OCI-LY1 (cell line): Measurements from ENCODE around the gene ING2.

Source experiments
- H2AFZ ChIP-seq: fragments of 200-600 bp; sonication (generic), shearing (Covaris generic); 2 replicates; pipeline ENCODE4 v1.6.0; 2014; ENCODE audit warnings: antibody characterized with exemption, mild to moderate bottlenecking, low read length
- H3F3A ChIP-seq: fragments of 200-600 bp; sonication (generic), shearing (Covaris generic); 2 replicates; pipeline ENCODE4 v1.6.0; 2014; ENCODE audit warnings: mild to moderate bottlenecking, antibody characterized with exemption, low read length, moderate library complexity; ENCODE audit not compliant: insufficient read depth
- H3K27ac ChIP-seq: fragments of 200-600 bp; sonication (generic); 2 replicates; pipeline ENCODE4 v1.5.1; 2014; ENCODE audit warnings: low read length, mixed run types, mild to moderate bottlenecking, low read depth; ENCODE audit not compliant: poor library complexity, severe bottlenecking
- H3K27me3 ChIP-seq: fragments of 200-600 bp; sonication (generic); 2 replicates; pipeline ENCODE4 v1.6.0; 2014; ENCODE audit warnings: antibody characterized with exemption, mild to moderate bottlenecking, low read length, moderate library complexity; ENCODE audit not compliant: insufficient read depth
- H3K36me3 ChIP-seq: fragments of 200-600 bp; sonication (generic); 2 replicates; pipeline ENCODE4 v1.6.1; 2014; ENCODE audit warnings: mild to moderate bottlenecking, antibody characterized with exemption, low read length, moderate library complexity, mixed read lengths; ENCODE audit not compliant: insufficient read depth
- H3K4me1 ChIP-seq: fragments of 200-600 bp; sonication (generic); 2 replicates; pipeline ENCODE4 v1.5.1; 2014; ENCODE audit warnings: mild to moderate bottlenecking, low read length, moderate library complexity; ENCODE audit not compliant: insufficient read depth, severe bottlenecking
- H3K4me2 ChIP-seq: fragments of 200-600 bp; sonication (generic), shearing (Covaris generic); 2 replicates; pipeline ENCODE4 v1.6.1; 2014; ENCODE audit warnings: low read length
- H3K4me3 ChIP-seq: fragments of 200-600 bp; sonication (generic); 2 replicates; pipeline ENCODE4 v1.5.1; 2014; ENCODE audit warnings: low read length, low read depth, mild to moderate bottlenecking, mixed read lengths; ENCODE audit not compliant: poor library complexity, severe bottlenecking
- H3K79me2 ChIP-seq: fragments of 200-600 bp; shearing (Covaris generic); 2 replicates; pipeline ENCODE4 v1.6.1; 2016; ENCODE audit warnings: mixed run types, low read length, mixed read lengths; ENCODE audit not compliant: insufficient read depth
- H3K9ac ChIP-seq: fragments of 200-600 bp; sonication (generic), shearing (Covaris generic); 2 replicates; pipeline ENCODE4 v1.6.1; 2014; ENCODE audit warnings: mild to moderate bottlenecking, low read length, mixed read lengths
- H3K9me2 ChIP-seq: fragments of 200-600 bp; sonication (generic), shearing (Covaris generic); 2 replicates; pipeline ENCODE4 v1.6.1; 2014; ENCODE audit warnings: low read depth, mild to moderate bottlenecking, low read length, mixed read lengths
- H3K9me3 ChIP-seq: fragments of 200-600 bp; shearing (Covaris generic); 2 replicates; pipeline ENCODE4 v1.6.1; 2014; ENCODE audit warnings: low read length, mixed read lengths
- H4K20me1 ChIP-seq: fragments of 200-600 bp; sonication (generic), shearing (Covaris generic); 2 replicates; pipeline ENCODE4 v1.6.0; 2016; ENCODE audit warnings: mild to moderate bottlenecking, low read length; ENCODE audit not compliant: insufficient read depth
- CTCF ChIP-seq: fragments of 200-600 bp; sonication (generic), shearing (Covaris generic); IDR thresholded peaks from 2 replicates; pipeline ENCODE4 v1.5.1; 2017; ENCODE audit warnings: mild to moderate bottlenecking, antibody characterized with exemption, low read length, moderate library complexity, mixed read lengths
- EZH2 ChIP-seq: fragments of 200-600 bp; sonication (generic), shearing (Covaris generic); IDR thresholded peaks from 2 replicates; pipeline ENCODE4 v1.8.0; 2017; ENCODE audit warnings: borderline replicate concordance, mixed run types, mild to moderate bottlenecking, antibody characterized with exemption, low read length, moderate library complexity, mixed read lengths

ING2 gene

GRCh38 chr4:183541752-183542040 lies 36.8 kb downstream of the ING2 start:
- no peak overlapping the region for H3K4me3 ChIP-seq
- no peaks in the 10 kb centered on the region for H3K79me2 ChIP-seq
- H3K4me1 ChIP-seq = no peaks in the 10 kb centered on the region
- H2AFZ ChIP-seq = no peak overlapping the region
- H3F3A ChIP-seq = no peaks in the 10 kb centered on the region
- no peaks in the 10 kb centered on the region for H3K36me3 ChIP-seq
- no peaks in the 10 kb centered on the region for H3K9me2 ChIP-seq
- H3K4me2 ChIP-seq = no peak overlapping the region
- no peak overlapping the region for H3K27ac ChIP-seq
- H4K20me1 ChIP-seq = no peaks in the 10 kb centered on the region
- H3K9me3 ChIP-seq = no peaks in the 10 kb centered on the region
- no peak overlapping the region for H3K9ac ChIP-seq
- no peak for TF ChIP-seq EZH2
- no peak for TF ChIP-seq CTCF
- H3K27me3 ChIP-seq = no peaks in the 10 kb centered on the region

GRCh38 chr4:183543435-183543834 lies 38.6 kb downstream of the ING2 start:
- H3K4me2 ChIP-seq = no peak overlapping the region
- H3F3A ChIP-seq = no peaks in the 10 kb centered on the region
- no peaks in the 10 kb centered on the region for H3K79me2 ChIP-seq
- H3K9ac ChIP-seq = no peak overlapping the region
- H3K4me3 ChIP-seq = no peak overlapping the region
- no peak for TF ChIP-seq EZH2
- TF ChIP-seq CTCF = no peak
- H3K27me3 ChIP-seq = no peaks in the 10 kb centered on the region
- H3K9me3 ChIP-seq = no peaks in the 10 kb centered on the region
- H3K4me1 ChIP-seq = no peaks in the 10 kb centered on the region
- H3K9me2 ChIP-seq = no peaks in the 10 kb centered on the region
- H2AFZ ChIP-seq = no peak overlapping the region
- no peaks in the 10 kb centered on the region for H4K20me1 ChIP-seq
- H3K27ac ChIP-seq = no peak overlapping the region
- no peaks in the 10 kb centered on the region for H3K36me3 ChIP-seq

GRCh38 chr4:183544109-183544508 lies 39.3 kb downstream of the ING2 start:
- Histone ChIP-seq H3K4me1 (no peaks in the 10 kb centered on the region), H3K9ac (no peak overlapping the region), H3K9me3 (no peaks in the 10 kb centered on the region), H3K27ac (no peak overlapping the region), H4K20me1 (no peaks in the 10 kb centered on the region), H3K4me2 (no peak overlapping the region), H3K4me3 (no peak overlapping the region), H3F3A (no peaks in the 10 kb centered on the region), H3K9me2 (no peaks in the 10 kb centered on the region), H2AFZ (no peak overlapping the region), H3K27me3 (no peaks in the 10 kb centered on the region), H3K79me2 (no peaks in the 10 kb centered on the region), H3K36me3 (no peaks in the 10 kb centered on the region)
- no peak for TF ChIP-seq EZH2
- TF ChIP-seq CTCF = no peak
